HepG2 (cell line): ENCODE measurements around the gene KHDC1. TPM values are rescaled to one million over a fixed set of nuclear protein-coding genes. Genes with fewer than 3 reads are reported as not detected.

ENCODE experiments used
- ATAC-seq: fragments of 200-7000 bp; cut with Tn5 transposase; 3 replicates; pipeline ENCODE4 v1.9.1; 2020; ENCODE audit warnings: mild to moderate bottlenecking, moderate library complexity
- BruUV-seq: library from RNA; stranded (reverse); fragments of 400-500 nt; replicated peaks from 2 replicates; lab custom pipeline; 2021; lab: Mats Ljungman, UMichigan
- CTCF ChIA-PET: fragments of 300-600 bp; formaldehyde crosslinking; extraction: SDS; loops from one replicate; lab custom pipeline; 2021; ENCODE audit warnings: low total read pairs, inconsistent platforms, low intra/inter-chr PET ratio; lab: Yijun Ruan, JAX
- POLR2A ChIA-PET: fragments of 350-600 bp; sonication (Branson Sonifier 250); formaldehyde crosslinking; loops from one replicate; lab custom pipeline; 2020; ENCODE audit warnings: antibody characterized with exemption, inconsistent platforms; lab: Yijun Ruan, JAX
- DNase-seq: peaks from one replicate; pipeline ENCODE4 v3.0.0-alpha.2; 2015; ENCODE audit warnings: low spot score
- FAIRE-seq: peaks from 3 replicates; lab custom pipeline; 2011; peaks lifted over from hg19 to GRCh38; lab: Jason Lieb, UNC
- H2AFZ ChIP-seq: one replicate; pipeline ENCODE4 v1.6.1; 2011; ENCODE audit warnings: low read length, inconsistent platforms
- H3K27ac ChIP-seq: fragments of 300-600 bp; 3 replicates; pipeline ENCODE4 v1.8.0; 2011; ENCODE audit warnings: mixed run types, mild to moderate bottlenecking, mixed read lengths, low read length, inconsistent platforms; ENCODE audit not compliant: insufficient read depth; ENCODE audit errors: extremely low read length
- H3K27me3 ChIP-seq, 2 experiments: fragments of 200-600 bp in 1 of 2; 2 replicates in 1 of 2; 3 replicates in 1 of 2; pipeline versions ENCODE4 v1.6.0 to v1.8.0; 2011; ENCODE audit warnings: low read length in 2 of 2, mild to moderate bottlenecking in 2 of 2, moderate library complexity in 2 of 2, inconsistent platforms in 1 of 2; ENCODE audit not compliant: insufficient read depth in 2 of 2, control insufficient read depth in 1 of 2
- H3K36me3 ChIP-seq, 2 experiments: fragments of 200-600 bp in 1 of 2; replicated peaks in 1 of 2; 2 replicates in 1 of 2; 3 replicates in 1 of 2; pipeline versions ENCODE4 v1.5.1 to v1.8.0; 2011; ENCODE audit warnings: low read length in 2 of 2, inconsistent platforms in 1 of 2; ENCODE audit not compliant: insufficient read depth in 2 of 2, control insufficient read depth in 1 of 2
- H3K4me1 ChIP-seq: 2 replicates; pipeline ENCODE4 v1.5.1; 2012; ENCODE audit warnings: low read length, inconsistent platforms; ENCODE audit not compliant: insufficient read depth
- H3K4me2 ChIP-seq: 2 replicates; pipeline ENCODE4 v1.6.0; 2011; ENCODE audit warnings: low read depth, low read length, inconsistent platforms
- H3K4me3 ChIP-seq, 3 experiments: fragments of 200-600 bp in 1 of 3; sonication (generic), shearing (Covaris generic) in 1 of 3; replicated peaks in 1 of 3; 2 replicates each; pipeline ENCODE4 v1.5.1; 2011 to 2016; ENCODE audit warnings: low read length in 3 of 3, inconsistent platforms in 2 of 3, low read depth in 2 of 3, mild to moderate bottlenecking in 2 of 3, control low read depth in 1 of 3, mixed read lengths in 1 of 3; ENCODE audit not compliant: insufficient read depth in 1 of 3
- H3K79me2 ChIP-seq: one replicate; pipeline ENCODE4 v1.6.1; 2011; ENCODE audit warnings: low read length, inconsistent platforms; ENCODE audit not compliant: insufficient read depth
- H3K9ac ChIP-seq: 2 replicates; pipeline ENCODE4 v1.6.0; 2011; ENCODE audit warnings: mild to moderate bottlenecking, low read depth, low read length, inconsistent platforms; ENCODE audit not compliant: insufficient read depth
- H3K9me3 ChIP-seq: 2 replicates; pipeline ENCODE4 v1.5.1; 2012; ENCODE audit warnings: mild to moderate bottlenecking, low read length
- H4K20me1 ChIP-seq: 2 replicates; pipeline ENCODE4 v1.6.0; 2011; ENCODE audit warnings: inconsistent platforms, mild to moderate bottlenecking, low read length, moderate library complexity; ENCODE audit not compliant: insufficient read depth
- CBX1 ChIP-seq: IDR thresholded peaks from one replicate; pipeline ENCODE4 v1.6.1; 2016; ENCODE audit warnings: antibody characterized with exemption, low read depth
- ELK4 ChIP-seq: sonication (generic); formaldehyde crosslinking; IDR thresholded peaks from 2 replicates; pipeline ENCODE4 v1.9.0; 2021; ENCODE audit warnings: missing genetic modification reagents, borderline replicate concordance
- HCFC1 ChIP-seq: fragments of 150-350 bp; IDR thresholded peaks from 2 replicates; pipeline ENCODE4 v1.6.1; 2014; ENCODE audit warnings: low read depth, low read length
- JARID2 ChIP-seq: sonication (generic); formaldehyde crosslinking; IDR thresholded peaks from 2 replicates; pipeline ENCODE4 v1.8.1; 2023; ENCODE audit warnings: missing genetic modification reagents, inconsistent platforms; ENCODE audit not compliant: insufficient replicate concordance
- KMT2A ChIP-seq: sonication (generic); formaldehyde crosslinking; IDR thresholded peaks from 2 replicates; pipeline ENCODE4 v1.4.0; 2020; ENCODE audit warnings: missing genetic modification reagents
- NFRKB ChIP-seq: fragments of 450-650 bp; IDR thresholded peaks from 2 replicates; pipeline ENCODE4 v1.6.1; 2017
- NR0B2 ChIP-seq: sonication (generic); formaldehyde crosslinking; IDR thresholded peaks from 2 replicates; pipeline ENCODE4 v1.4.0; 2020; ENCODE audit warnings: mild to moderate bottlenecking, missing genetic modification reagents
- SMARCE1 ChIP-seq: fragments of 450-650 bp; IDR thresholded peaks from 2 replicates; pipeline ENCODE4 v1.6.1; 2017; ENCODE audit warnings: borderline replicate concordance
- SP1 ChIP-seq, 2 experiments: fragments of 450-650 bp in 1 of 2; sonication (generic) in 1 of 2; formaldehyde crosslinking in 1 of 2; IDR thresholded peaks; 2 replicates each; pipeline versions ENCODE4 v1.4.0 to v1.6.1; 2016 to 2020; ENCODE audit warnings: missing genetic modification reagents in 1 of 2
- ZNF12 ChIP-seq: sonication (generic); formaldehyde crosslinking; IDR thresholded peaks from 2 replicates; pipeline ENCODE4 v1.5.0; 2020; ENCODE audit warnings: missing genetic modification reagents
- ZNF329 ChIP-seq: sonication (generic); formaldehyde crosslinking; IDR thresholded peaks from 2 replicates; pipeline ENCODE4 v1.9.0; 2021; ENCODE audit warnings: low read depth, mild to moderate bottlenecking, missing genetic modification reagents
- ZNF34 ChIP-seq: sonication (generic); formaldehyde crosslinking; IDR thresholded peaks from 2 replicates; pipeline ENCODE4 v1.4.0; 2020; ENCODE audit warnings: mild to moderate bottlenecking, missing genetic modification reagents, borderline replicate concordance
- ZNF580 ChIP-seq: IDR thresholded peaks from 2 replicates; pipeline ENCODE4 v1.6.1; 2016; ENCODE audit warnings: low read depth, borderline replicate concordance
- ZNF781 ChIP-seq: sonication (generic); formaldehyde crosslinking; IDR thresholded peaks from 2 replicates; pipeline ENCODE4 v1.5.1; 2020; ENCODE audit warnings: borderline replicate concordance, mild to moderate bottlenecking, missing genetic modification reagents; ENCODE audit errors: not compliant biosample characterization
- WGBS: methylation state at CpG from one replicate; pipeline ENCODE4 v1.1.6; 2017; ENCODE audit warnings: low lambda C conversion rate; 5-methylcytosine and 5-hydroxymethylcytosine counted together
- in situ Hi-C: cut with HindIII; loops from 2 replicates; pipeline ENCODE4 v1.10.0; 2017; ENCODE audit warnings: low pct_unique_long_range_greater_than_20kb; ENCODE audit not compliant: extremely low pct_ligation_motif_present
- intact Hi-C: fragments of 100-400 bp; cut with micrococcal nuclease; formaldehyde crosslinking; loops from one replicate; pipeline ENCODE4 v1.10.0; 2022; ENCODE audit not compliant: unreplicated experiment
- polyA plus RNA-seq, 8 experiments: library from polyadenylated mRNA; depleted of rRNA in 3 of 8; stranded (reverse) in 7 of 8; unstranded in 1 of 8; fragments of >200 nt; fragmentation: Illumina TruSeq in 4 of 8; extraction: Trizol in 4 of 8; gene quantifications; 2 replicates each; pipeline versions ENCODE4 v1.2.1 to v1.2.3, GENCODE V29; 2011 to 2016; ENCODE audit warnings: low read depth in 4 of 8, missing spikeins in 1 of 8, mixed read lengths in 1 of 8; ENCODE audit not compliant: insufficient read depth in 1 of 8
- total RNA-seq, 5 experiments: library from RNA; depleted of rRNA; stranded (reverse); fragments of >200 nt; fragmentation: Illumina TruSeq; extraction: Trizol; gene quantifications; 2 replicates each; pipeline ENCODE4 v1.2.3, GENCODE V29; 2016; ENCODE audit warnings: low read depth in 1 of 5
- TF ChIP-seq, protein P1 (sequence below): sonication (generic); formaldehyde crosslinking; IDR thresholded peaks from 2 replicates; pipeline ENCODE4 v1.8.1; 2023; ENCODE audit warnings: missing genetic modification reagents, mild to moderate bottlenecking, borderline replicate concordance
- TF ChIP-seq, protein P2 (sequence below): sonication (generic); formaldehyde crosslinking; conservative IDR thresholded peaks from 2 replicates; pipeline ENCODE4 v1.4.0; 2020; ENCODE audit warnings: mild to moderate bottlenecking, missing genetic modification reagents, moderate library complexity

The KHDC1 gene
- total and polyA plus RNA-seq, 2 of the 13 experiments (the other 11 are each of a cell fraction or from before 2014, with no cell fraction given) = not detected

DNA sequence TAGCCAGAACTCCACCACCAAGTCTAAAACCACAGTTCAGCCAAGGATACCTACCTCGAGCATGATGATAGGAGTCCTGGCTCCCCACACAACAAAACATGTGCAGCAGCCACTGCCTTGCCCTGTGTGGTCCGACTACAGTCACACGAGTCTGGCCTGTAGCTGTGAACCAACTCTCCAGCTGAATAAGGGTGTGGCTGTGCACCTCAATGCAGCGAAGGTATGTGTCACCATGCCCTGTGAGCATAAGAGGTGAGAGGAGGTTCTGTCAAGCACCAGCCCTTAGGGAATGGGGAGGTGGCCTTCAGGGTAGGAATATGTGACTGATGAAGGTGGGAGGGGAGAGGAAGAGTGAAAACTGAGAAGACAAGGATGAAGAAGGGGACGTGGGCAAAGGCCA, 21.0 kb downstream of the KHDC1 start:
- FAIRE-seq = no peak

More for the DNA sequence above, 21.0 kb downstream of the KHDC1 start:
- no peak overlapping the region for H3K4me2 ChIP-seq
- no peak overlapping the region for H3K9ac ChIP-seq
- no peak for TF ChIP-seq NR0B2 (CRISPR knock-in tag)
- TF ChIP-seq ZNF34 (CRISPR knock-in tag) = no peak
- no peak for TF ChIP-seq ELK4 (CRISPR knock-in tag)
- no peak for TF ChIP-seq ZNF12 (CRISPR knock-in tag)
- TF ChIP-seq, protein P1, sequence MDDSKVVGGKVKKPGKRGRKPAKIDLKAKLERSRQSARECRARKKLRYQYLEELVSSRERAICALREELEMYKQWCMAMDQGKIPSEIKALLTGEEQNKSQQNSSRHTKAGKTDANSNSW (CRISPR knock-in tag) = no peak
- TF ChIP-seq SMARCE1 = no peak
- no peak for TF ChIP-seq JARID2 (CRISPR knock-in tag)
- TF ChIP-seq KMT2A (CRISPR knock-in tag) = no peak
- no peak for TF ChIP-seq HCFC1
- TF ChIP-seq ZNF329 (CRISPR knock-in tag) = no peak
- TF ChIP-seq ZNF781 (CRISPR knock-in tag) = no peak
- no peak for TF ChIP-seq SP1 (IDR thresholded peaks at IDR 0.05)
- TF ChIP-seq SP1 (CRISPR knock-in tag; IDR thresholded peaks at IDR 0.05) = no peak
- TF ChIP-seq CBX1 = no peak
- TF ChIP-seq, protein P2, sequence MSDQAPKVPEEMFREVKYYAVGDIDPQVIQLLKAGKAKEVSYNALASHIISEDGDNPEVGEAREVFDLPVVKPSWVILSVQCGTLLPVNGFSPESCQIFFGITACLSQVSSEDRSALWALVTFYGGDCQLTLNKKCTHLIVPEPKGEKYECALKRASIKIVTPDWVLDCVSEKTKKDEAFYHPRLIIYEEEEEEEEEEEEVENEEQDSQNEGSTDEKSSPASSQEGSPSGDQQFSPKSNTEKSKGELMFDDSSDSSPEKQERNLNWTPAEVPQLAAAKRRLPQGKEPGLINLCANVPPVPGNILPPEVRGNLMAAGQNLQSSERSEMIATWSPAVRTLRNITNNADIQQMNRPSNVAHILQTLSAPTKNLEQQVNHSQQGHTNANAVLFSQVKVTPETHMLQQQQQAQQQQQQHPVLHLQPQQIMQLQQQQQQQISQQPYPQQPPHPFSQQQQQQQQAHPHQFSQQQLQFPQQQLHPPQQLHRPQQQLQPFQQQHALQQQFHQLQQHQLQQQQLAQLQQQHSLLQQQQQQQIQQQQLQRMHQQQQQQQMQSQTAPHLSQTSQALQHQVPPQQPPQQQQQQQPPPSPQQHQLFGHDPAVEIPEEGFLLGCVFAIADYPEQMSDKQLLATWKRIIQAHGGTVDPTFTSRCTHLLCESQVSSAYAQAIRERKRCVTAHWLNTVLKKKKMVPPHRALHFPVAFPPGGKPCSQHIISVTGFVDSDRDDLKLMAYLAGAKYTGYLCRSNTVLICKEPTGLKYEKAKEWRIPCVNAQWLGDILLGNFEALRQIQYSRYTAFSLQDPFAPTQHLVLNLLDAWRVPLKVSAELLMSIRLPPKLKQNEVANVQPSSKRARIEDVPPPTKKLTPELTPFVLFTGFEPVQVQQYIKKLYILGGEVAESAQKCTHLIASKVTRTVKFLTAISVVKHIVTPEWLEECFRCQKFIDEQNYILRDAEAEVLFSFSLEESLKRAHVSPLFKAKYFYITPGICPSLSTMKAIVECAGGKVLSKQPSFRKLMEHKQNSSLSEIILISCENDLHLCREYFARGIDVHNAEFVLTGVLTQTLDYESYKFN = no peak
- TF ChIP-seq NFRKB = no peak
- no peak for TF ChIP-seq ZNF580
- intact Hi-C loops (no loop called here), in situ Hi-C loops (no loop called here)
- H3K79me2 ChIP-seq = no peaks in the 10 kb centered on the region
- H3K27me3 ChIP-seq = peaks cover 1 to 2% of the 10 kb centered on the region in 2 experiments; a peak in 2 of 5 replicates
- no peaks in the 10 kb centered on the region for H3K36me3 ChIP-seq
- no peak overlapping the region for H3K27ac ChIP-seq
- H4K20me1 ChIP-seq = no peaks in the 10 kb centered on the region
- ChIA-PET CTCF (no interaction called here), POLR2A (no interaction called here)
- 0% methylated on average over 5 of the region's 5 CpGs for WGBS
- DNase-seq (no peak), ATAC-seq (no peak)
- no TSS peak for BruUV-seq
- no peaks in the 10 kb centered on the region for H3K4me1 ChIP-seq
- no peak overlapping the region for H3K4me3 ChIP-seq
- no peak overlapping the region for H2AFZ ChIP-seq
- no peaks in the 10 kb centered on the region for H3K9me3 ChIP-seq
